Neural cell (in vitro differentiated cells): Measurements from ENCODE around the gene DENND2A. TPM values are rescaled to one million over a fixed set of nuclear protein-coding genes. Genes with fewer than 3 reads are reported as not detected.

Experiments used
- H2AFZ ChIP-seq: fragments of 200-600, 300-800 bp; sonication (generic), shearing (Covaris generic); 2 replicates; pipeline ENCODE4 v1.6.0; 2014; ENCODE audit warnings: low read depth, mild to moderate bottlenecking, antibody characterized with exemption, low read length, moderate library complexity
- H3F3A ChIP-seq: fragments of 200-600 bp; shearing (Covaris generic); 2 replicates; pipeline ENCODE4 v1.6.1; 2016; ENCODE audit warnings: mild to moderate bottlenecking, moderate library complexity, mixed read lengths, antibody characterized with exemption, low read length; ENCODE audit not compliant: insufficient read depth, poor library complexity, severe bottlenecking
- H3K27ac ChIP-seq: fragments of 200-600, 300-800 bp; sonication (generic), shearing (Covaris generic); 2 replicates; pipeline ENCODE4 v1.5.1; 2014; ENCODE audit warnings: mild to moderate bottlenecking, low read length, moderate library complexity
- H3K27me3 ChIP-seq: fragments of 300-800, 200-600 bp; sonication (generic), shearing (Covaris generic); 2 replicates; pipeline ENCODE4 v1.6.0; 2014; ENCODE audit warnings: mild to moderate bottlenecking, low read depth, low read length, moderate library complexity; ENCODE audit not compliant: insufficient read depth
- H3K36me3 ChIP-seq: fragments of 300-800, 200-600 bp; sonication (generic), shearing (Covaris generic); 2 replicates; pipeline ENCODE4 v1.5.1; 2014; ENCODE audit warnings: mild to moderate bottlenecking, antibody characterized with exemption, low read length, moderate library complexity; ENCODE audit not compliant: insufficient read depth
- H3K4me2 ChIP-seq: fragments of 300-800, 200-600 bp; sonication (generic), shearing (Covaris generic); 2 replicates; pipeline ENCODE4 v1.6.0; 2014; ENCODE audit warnings: mild to moderate bottlenecking, low read length
- H3K4me3 ChIP-seq: fragments of 300-800, 200-600 bp; sonication (generic), shearing (Covaris generic); 2 replicates; pipeline ENCODE4 v1.5.1; 2014; ENCODE audit warnings: mild to moderate bottlenecking, low read length, moderate library complexity
- H3K79me2 ChIP-seq: fragments of 200-600 bp; shearing (Covaris generic); replicated peaks from 2 replicates; pipeline ENCODE4 v1.6.0; 2014; ENCODE audit warnings: mild to moderate bottlenecking, low read length, moderate library complexity; ENCODE audit not compliant: insufficient read depth
- H3K9ac ChIP-seq: fragments of 300-800, 200-600 bp; sonication (generic), shearing (Covaris generic); 2 replicates; pipeline ENCODE4 v1.6.1; 2016; ENCODE audit warnings: mild to moderate bottlenecking, low read length, mixed read lengths
- H3K9me2 ChIP-seq: fragments of 200-600 bp; shearing (Covaris generic); 2 replicates; pipeline ENCODE4 v1.6.1; 2016; ENCODE audit warnings: mild to moderate bottlenecking, low read length, mixed read lengths; ENCODE audit not compliant: insufficient read depth
- H3K9me3 ChIP-seq: fragments of 200-600, 300-800 bp; sonication (generic), shearing (Covaris generic); 2 replicates; pipeline ENCODE4 v1.6.1; 2016; ENCODE audit warnings: mild to moderate bottlenecking, mixed run types, low read length, moderate library complexity, mixed read lengths
- H4K20me1 ChIP-seq: fragments of 200-600 bp; shearing (Covaris generic); 2 replicates; pipeline ENCODE4 v1.6.1; 2016; ENCODE audit warnings: mild to moderate bottlenecking, mixed run types; ENCODE audit not compliant: insufficient read depth
- CTCF ChIP-seq: fragments of 450-650 bp; IDR thresholded peaks from 2 replicates; pipeline ENCODE4 v1.5.1; 2014; ENCODE audit warnings: antibody characterized with exemption, mild to moderate bottlenecking, moderate library complexity; ENCODE audit not compliant: poor library complexity, severe bottlenecking
- EP300 ChIP-seq: fragments of 450-650 bp; conservative IDR thresholded peaks from 2 replicates; pipeline ENCODE4 v1.6.1; 2014; ENCODE audit warnings: antibody characterized with exemption, mild to moderate bottlenecking, moderate library complexity; ENCODE audit not compliant: poor library complexity, severe bottlenecking
- EZH2 ChIP-seq: fragments of 200-600, 300-800 bp; shearing (Covaris generic), sonication (generic); IDR thresholded peaks from 2 replicates; pipeline ENCODE4 v1.6.1; 2014; ENCODE audit warnings: antibody characterized with exemption, low read length, borderline replicate concordance, mild to moderate bottlenecking; ENCODE audit not compliant: insufficient read depth, poor library complexity, severe bottlenecking
- MXI1 ChIP-seq: fragments of 450-650 bp; conservative IDR thresholded peaks from 2 replicates; pipeline ENCODE4 v1.6.1; 2014; ENCODE audit warnings: antibody characterized with exemption, mild to moderate bottlenecking; ENCODE audit not compliant: poor library complexity, severe bottlenecking
- POLR2AphosphoS5 ChIP-seq: IDR thresholded peaks from 2 replicates; pipeline ENCODE4 v1.6.1; 2012
- RAD21 ChIP-seq: fragments of 450-650 bp; conservative IDR thresholded peaks from 2 replicates; pipeline ENCODE4 v1.6.1; 2014; ENCODE audit warnings: antibody characterized with exemption, mild to moderate bottlenecking, moderate library complexity
- REST ChIP-seq: IDR thresholded peaks from 2 replicates; pipeline ENCODE4 v1.6.1; 2012; ENCODE audit warnings: borderline replicate concordance
- SMC3 ChIP-seq: fragments of 450-650 bp; conservative IDR thresholded peaks from 2 replicates; pipeline ENCODE4 v1.6.1; 2014; ENCODE audit warnings: antibody characterized with exemption, mild to moderate bottlenecking, moderate library complexity; ENCODE audit not compliant: poor library complexity
- TAF1 ChIP-seq: IDR thresholded peaks from 2 replicates; pipeline ENCODE4 v1.6.1; 2012; ENCODE audit warnings: low read depth
- polyA plus RNA-seq: library from polyadenylated mRNA; depleted of rRNA; stranded (reverse); fragments of >200 nt; gene quantifications from 2 replicates; pipeline ENCODE4 v1.2.3, GENCODE V29; 2014

DENND2A gene
- polyA plus RNA-seq, 1 donor from 2014 or later = 21.7 TPM

- Histone ChIP-seq H2AFZ (no peak overlapping the region), H3K27me3 (no peaks in the 10 kb centered on the region), H3K79me2 (no peaks in the 10 kb centered on the region), H3F3A (no peaks in the 10 kb centered on the region), H3K4me3 (no peak overlapping the region), H3K36me3 (no peaks in the 10 kb centered on the region), H3K4me2 (no peak overlapping the region), H3K9ac (no peak overlapping the region), H3K9me3 (no peaks in the 10 kb centered on the region), H3K9me2 (no peaks in the 10 kb centered on the region), H4K20me1 (no peaks in the 10 kb centered on the region), H3K27ac (no peak overlapping the region)
- no peak for TF ChIP-seq REST
- no peak for TF ChIP-seq RAD21
- no peak for TF ChIP-seq EP300
- no peak for TF ChIP-seq TAF1
- TF ChIP-seq MXI1 = no peak
- no peak for TF ChIP-seq CTCF
- TF ChIP-seq EZH2 = no peak
- no peak for TF ChIP-seq SMC3
- no peak for TF ChIP-seq POLR2AphosphoS5
Measured at GRCh38 chr7:140576589-140576988, 64.0 kb downstream of the DENND2A start.

GRCh38 chr7:140571538-140572122, 69.0 kb downstream of the DENND2A start:
- H3K27me3 ChIP-seq = no peaks in the 10 kb centered on the region
- H3K36me3 ChIP-seq = no peaks in the 10 kb centered on the region
- H3K9ac ChIP-seq = no peak overlapping the region
- H2AFZ ChIP-seq = no peak overlapping the region
- no peaks in the 10 kb centered on the region for H4K20me1 ChIP-seq
- no peaks in the 10 kb centered on the region for H3F3A ChIP-seq
- H3K9me2 ChIP-seq = no peaks in the 10 kb centered on the region
- no peak overlapping the region for H3K4me3 ChIP-seq
- H3K4me2 ChIP-seq = no peak overlapping the region
- no peak overlapping the region for H3K27ac ChIP-seq
- no peaks in the 10 kb centered on the region for H3K79me2 ChIP-seq
- H3K9me3 ChIP-seq = no peaks in the 10 kb centered on the region
- TF ChIP-seq POLR2AphosphoS5 = no peak
- no peak for TF ChIP-seq REST
- TF ChIP-seq MXI1 = no peak
- no peak for TF ChIP-seq EP300
- no peak for TF ChIP-seq CTCF
- no peak for TF ChIP-seq SMC3
- TF ChIP-seq RAD21 = no peak
- no peak for TF ChIP-seq EZH2
- no peak for TF ChIP-seq TAF1
